ENCODE measurements around the gene RBM44. TPM values are rescaled to one million over a fixed set of nuclear protein-coding genes. Genes with fewer than 3 reads are reported as not detected.
"Not testable (repeated sequence)": the region's sequence is repeated elsewhere in the genome, so short reads cannot be mapped to it uniquely, and the experiment has no call there.

The RBM44 gene
- total and polyA plus RNA-seq, 7 donors: 0.12 to 1.7 (median 0.71) TPM; not detected in 2

DNA sequence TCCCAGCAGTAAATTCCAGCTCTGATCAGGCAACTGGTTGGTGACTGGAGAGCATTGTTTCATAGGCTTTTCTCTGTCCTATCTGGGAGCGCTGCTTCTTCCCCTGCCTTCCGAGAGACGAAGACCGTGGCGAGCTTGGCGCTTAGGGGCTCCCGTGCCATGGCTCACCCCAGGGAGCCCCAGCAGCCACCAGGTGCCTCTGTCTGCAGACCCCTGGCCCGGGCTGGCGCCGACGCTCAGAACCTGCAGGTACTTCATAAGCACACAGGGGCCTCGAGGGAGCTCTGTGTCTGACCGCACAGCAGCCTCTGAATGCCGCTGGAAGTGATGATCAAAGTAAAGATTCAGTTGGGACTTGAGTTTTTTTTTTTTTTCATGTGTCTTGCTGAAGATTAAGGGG lies 19.1 kb upstream of the RBM44 start:
- intact Hi-C loops (cut with DNase I): no loop called here
- 94 to 97% methylated on average over 14 of the region's 14 CpGs for WGBS, 2 donors
- H3K27ac ChIP-seq: no peak overlapping the region
- no peak for DNase-seq
- H3K4me3 ChIP-seq: no peak overlapping the region
- H3K9me3 ChIP-seq: no peaks in the 10 kb centered on the region
- H3K4me1 ChIP-seq: no peaks in the 10 kb centered on the region
- no peaks in the 10 kb centered on the region for H3K27me3 ChIP-seq
- TF ChIP-seq, protein P1, sequence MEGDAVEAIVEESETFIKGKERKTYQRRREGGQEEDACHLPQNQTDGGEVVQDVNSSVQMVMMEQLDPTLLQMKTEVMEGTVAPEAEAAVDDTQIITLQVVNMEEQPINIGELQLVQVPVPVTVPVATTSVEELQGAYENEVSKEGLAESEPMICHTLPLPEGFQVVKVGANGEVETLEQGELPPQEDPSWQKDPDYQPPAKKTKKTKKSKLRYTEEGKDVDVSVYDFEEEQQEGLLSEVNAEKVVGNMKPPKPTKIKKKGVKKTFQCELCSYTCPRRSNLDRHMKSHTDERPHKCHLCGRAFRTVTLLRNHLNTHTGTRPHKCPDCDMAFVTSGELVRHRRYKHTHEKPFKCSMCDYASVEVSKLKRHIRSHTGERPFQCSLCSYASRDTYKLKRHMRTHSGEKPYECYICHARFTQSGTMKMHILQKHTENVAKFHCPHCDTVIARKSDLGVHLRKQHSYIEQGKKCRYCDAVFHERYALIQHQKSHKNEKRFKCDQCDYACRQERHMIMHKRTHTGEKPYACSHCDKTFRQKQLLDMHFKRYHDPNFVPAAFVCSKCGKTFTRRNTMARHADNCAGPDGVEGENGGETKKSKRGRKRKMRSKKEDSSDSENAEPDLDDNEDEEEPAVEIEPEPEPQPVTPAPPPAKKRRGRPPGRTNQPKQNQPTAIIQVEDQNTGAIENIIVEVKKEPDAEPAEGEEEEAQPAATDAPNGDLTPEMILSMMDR (IDR thresholded peaks at IDR 0.05): no peak
- TF ChIP-seq POLR2A (IDR thresholded peaks at IDR 0.05): no peak
- TF ChIP-seq POLR2AphosphoS5 (IDR thresholded peaks at IDR 0.05): no peak
- H3K36me3 ChIP-seq: peaks cover 12 to 82% (median 38%) of the 10 kb centered on the region in 4 donors

GRCh38 chr2:237782181-237782580 lies 16.4 kb upstream of the RBM44 start:
- TF ChIP-seq, protein P1 (IDR thresholded peaks at IDR 0.05): no peak
- TF ChIP-seq POLR2AphosphoS5 (IDR thresholded peaks at IDR 0.05): no peak
- TF ChIP-seq EP300 (IDR thresholded peaks at IDR 0.05): no peak
- no peak for TF ChIP-seq POLR2A (IDR thresholded peaks at IDR 0.05)
- H3K4me1 ChIP-seq: no peaks in the 10 kb centered on the region
- peaks cover 0 to 6% (median 4%) of the 10 kb centered on the region in 4 donors for H3K9me3 ChIP-seq
- H3K4me3 ChIP-seq: no peak overlapping the region
- no peak for DNase-seq
- 87% methylated on average over 7 of the region's 7 CpGs for WGBS, 2 donors
- no peak overlapping the region for H3K27ac ChIP-seq
- intact Hi-C loops (cut with DNase I): no loop called here
- peaks cover 7 to 60% (median 34%) of the 10 kb centered on the region in 4 donors for H3K36me3 ChIP-seq
- no peaks in the 10 kb centered on the region for H3K27me3 ChIP-seq

DNA sequence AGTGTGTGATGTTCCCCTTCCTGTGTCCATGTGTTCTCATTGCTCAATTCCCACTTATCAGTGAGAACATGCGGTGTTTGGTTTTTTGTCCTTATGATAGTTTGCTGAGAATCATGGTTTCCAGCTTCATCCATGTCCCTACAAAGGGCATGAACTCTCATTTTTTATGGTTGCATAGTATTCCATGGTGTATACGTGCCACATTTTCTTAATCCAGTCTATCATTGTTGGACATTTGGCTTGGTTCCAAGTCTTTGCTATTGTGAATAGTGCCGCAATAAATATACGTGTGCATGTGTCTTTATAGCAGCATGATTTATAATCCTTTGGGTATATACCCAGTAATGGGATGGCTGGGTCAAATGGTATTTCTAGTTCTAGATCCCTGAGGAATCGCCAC lies 14.9 kb upstream of the RBM44 start:
- H3K4me1 ChIP-seq; intact Hi-C loops (cut with DNase I); H3K27ac ChIP-seq; H3K4me3 ChIP-seq; H3K9me3 ChIP-seq; DNase-seq; H3K27me3 ChIP-seq: not testable (repeated sequence)
- 98 to 100% methylated on average over 2 of the region's 5 CpGs for WGBS, 2 donors
- H3K36me3 ChIP-seq: peaks cover 7 to 46% (median 26%) of the 10 kb centered on the region in 4 donors

DNA sequence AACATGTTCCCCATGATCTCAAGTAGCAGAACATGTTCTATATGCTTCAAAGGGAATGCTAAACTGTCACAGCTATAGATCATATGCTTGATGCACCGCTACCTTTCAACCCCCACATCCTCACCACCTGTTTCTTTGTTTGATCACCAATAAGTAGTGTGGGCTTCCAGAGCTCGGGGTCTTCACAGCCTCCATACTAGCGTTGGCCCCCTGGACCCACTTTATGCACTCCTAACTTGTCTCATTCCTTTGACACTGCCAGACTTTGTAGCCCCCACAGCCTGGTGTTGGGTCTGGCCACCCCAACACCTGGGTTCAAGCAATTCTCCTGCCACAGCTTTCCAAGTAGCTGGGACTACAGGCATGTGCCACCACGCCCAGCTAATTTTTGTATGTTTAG lies 11.6 kb upstream of the RBM44 start:
- Histone ChIP-seq H3K27me3 (no peaks in the 10 kb centered on the region), H3K36me3 (peaks cover 0 to 14% (median 3%) of the 10 kb centered on the region in 4 donors), H3K9me3 (peaks cover 0 to 6% (median 5%) of the 10 kb centered on the region in 4 donors), H3K4me3 (no peak overlapping the region), H3K27ac (no peak overlapping the region), H3K4me1 (no peaks in the 10 kb centered on the region)
- TF ChIP-seq POLR2AphosphoS5 (IDR thresholded peaks at IDR 0.05) (no peak), EP300 (IDR thresholded peaks at IDR 0.05) (no peak), POLR2A (IDR thresholded peaks at IDR 0.05) (no peak)
- TF ChIP-seq, protein P1 (IDR thresholded peaks at IDR 0.05): no peak
- whole genome bisulfite sequencing, 2 donors: 97 to 98% methylated on average over 4 of the region's 4 CpGs
- intact Hi-C loops (cut with DNase I): no loop called here
- no peak for DNase-seq

DNA sequence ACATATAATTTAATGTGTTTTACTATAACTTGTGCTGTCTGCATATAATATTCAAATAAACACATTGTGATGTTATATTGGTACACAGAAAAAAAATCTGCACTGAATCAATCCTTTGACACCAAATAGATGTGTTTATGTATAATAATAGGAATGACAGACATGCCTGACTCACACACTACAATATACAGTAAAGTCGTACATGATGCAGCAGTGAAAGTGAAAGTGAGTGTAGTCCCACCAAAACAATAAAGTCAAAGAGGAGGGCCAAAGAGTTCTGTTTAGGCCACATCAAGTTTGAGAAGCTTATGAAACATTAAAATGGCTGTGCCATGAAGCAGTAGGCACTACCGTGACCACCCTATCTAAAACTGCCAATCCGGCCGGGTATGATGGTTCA lies 8.2 kb upstream of the RBM44 start:
- no peak overlapping the region for H3K27ac ChIP-seq
- 77 to 82% methylated on average over 4 of the region's 4 CpGs for WGBS, 2 donors
- H3K27me3 ChIP-seq: no peaks in the 10 kb centered on the region
- H3K4me1 ChIP-seq: no peaks in the 10 kb centered on the region
- peaks cover 0 to 5% (median 0%) of the 10 kb centered on the region in 4 donors for H3K36me3 ChIP-seq
- intact Hi-C loops (cut with DNase I): no loop called here
- TF ChIP-seq POLR2AphosphoS5 (IDR thresholded peaks at IDR 0.05) (no peak), POLR2A (IDR thresholded peaks at IDR 0.05) (no peak), EP300 (IDR thresholded peaks at IDR 0.05) (no peak)
- TF ChIP-seq, protein P1 (IDR thresholded peaks at IDR 0.05): no peak
- H3K9me3 ChIP-seq: peaks cover 0 to 6% (median 5%) of the 10 kb centered on the region in 4 donors
- H3K4me3 ChIP-seq: no peak overlapping the region
- DNase-seq: no peak
